Astrocyte of the spinal cord (primary cell): ENCODE results near the gene FZD7.

ENCODE experiments used
- DNase-seq: peaks from one replicate; pipeline ENCODE4 v3.0.0; 2011; ENCODE audit warnings: low read depth, low spot score
- H3K4me3 ChIP-seq: 2 replicates; pipeline ENCODE4 v1.5.1; 2011; ENCODE audit warnings: low read depth, mild to moderate bottlenecking, low read length, moderate library complexity
- in situ Hi-C: cut with HindIII; loops from 2 replicates; pipeline ENCODE4 v1.10.0; 2017; ENCODE audit warnings: low sequenced_read_pairs
- TF ChIP-seq, protein P1 (sequence below): IDR thresholded peaks from 2 replicates; pipeline ENCODE4 v1.5.1; 2012; ENCODE audit warnings: low read depth, mild to moderate bottlenecking, low read length, inconsistent platforms

The FZD7 gene

DNA sequence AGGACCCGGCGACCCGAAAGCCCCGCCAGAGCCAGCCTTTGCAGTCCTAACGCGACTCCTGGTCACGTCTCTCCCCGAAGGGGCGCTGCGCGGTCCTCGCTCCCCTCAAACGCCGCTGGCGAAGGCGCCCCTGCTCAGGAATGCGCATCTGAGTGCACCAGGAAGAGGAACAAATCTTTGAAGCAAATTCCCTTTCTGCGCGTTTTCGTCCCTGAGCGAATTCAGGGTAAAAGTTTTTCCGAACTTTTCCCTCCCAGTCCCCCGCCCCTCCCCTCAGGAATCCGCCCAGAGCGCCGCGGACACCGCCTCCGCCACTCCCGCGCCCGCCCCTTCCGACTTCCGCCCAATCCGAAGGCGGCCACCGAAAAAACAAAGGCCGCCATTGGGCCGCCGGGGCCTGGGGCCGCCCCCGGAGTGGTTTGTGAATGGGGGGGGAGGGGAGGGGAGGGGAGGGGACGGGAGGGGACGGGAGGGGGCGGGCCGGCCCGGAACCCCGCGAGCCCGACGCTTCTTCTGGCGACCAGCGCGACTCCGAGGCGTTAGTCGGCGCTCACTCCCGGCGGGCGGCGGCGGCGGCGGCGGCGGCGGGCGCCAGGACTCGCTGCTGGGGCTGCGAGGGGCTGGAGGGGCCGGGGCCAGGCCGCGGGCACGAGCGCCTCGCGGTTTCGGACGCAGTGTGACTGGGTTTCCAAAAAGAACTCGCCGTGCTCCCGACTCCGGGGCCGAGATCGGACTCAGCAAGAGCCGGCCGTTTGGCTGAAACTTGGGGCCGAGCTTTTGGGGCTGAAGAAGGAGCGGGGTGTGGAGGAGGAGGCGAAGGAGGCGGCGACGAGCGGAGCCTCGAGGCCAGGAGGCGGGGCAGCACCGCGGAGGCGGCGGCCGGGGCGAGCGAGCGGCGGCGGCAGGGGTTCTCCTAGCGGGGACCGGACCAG lies at the start of gene FZD7:
FZD7 (plus strand) TSS at position 539 of the 932 bp plus-strand sequence. CDS start 793 bp downstream, outside the sequence.
- in situ Hi-C loops, result no loop called here
- TF ChIP-seq, protein P1, sequence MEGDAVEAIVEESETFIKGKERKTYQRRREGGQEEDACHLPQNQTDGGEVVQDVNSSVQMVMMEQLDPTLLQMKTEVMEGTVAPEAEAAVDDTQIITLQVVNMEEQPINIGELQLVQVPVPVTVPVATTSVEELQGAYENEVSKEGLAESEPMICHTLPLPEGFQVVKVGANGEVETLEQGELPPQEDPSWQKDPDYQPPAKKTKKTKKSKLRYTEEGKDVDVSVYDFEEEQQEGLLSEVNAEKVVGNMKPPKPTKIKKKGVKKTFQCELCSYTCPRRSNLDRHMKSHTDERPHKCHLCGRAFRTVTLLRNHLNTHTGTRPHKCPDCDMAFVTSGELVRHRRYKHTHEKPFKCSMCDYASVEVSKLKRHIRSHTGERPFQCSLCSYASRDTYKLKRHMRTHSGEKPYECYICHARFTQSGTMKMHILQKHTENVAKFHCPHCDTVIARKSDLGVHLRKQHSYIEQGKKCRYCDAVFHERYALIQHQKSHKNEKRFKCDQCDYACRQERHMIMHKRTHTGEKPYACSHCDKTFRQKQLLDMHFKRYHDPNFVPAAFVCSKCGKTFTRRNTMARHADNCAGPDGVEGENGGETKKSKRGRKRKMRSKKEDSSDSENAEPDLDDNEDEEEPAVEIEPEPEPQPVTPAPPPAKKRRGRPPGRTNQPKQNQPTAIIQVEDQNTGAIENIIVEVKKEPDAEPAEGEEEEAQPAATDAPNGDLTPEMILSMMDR, result peak; percentile 17
- peak; percentile 97 for DNase-seq
- H3K4me3 ChIP-seq, result peak within 1 kb of the TSS; percentile 73

DNA sequence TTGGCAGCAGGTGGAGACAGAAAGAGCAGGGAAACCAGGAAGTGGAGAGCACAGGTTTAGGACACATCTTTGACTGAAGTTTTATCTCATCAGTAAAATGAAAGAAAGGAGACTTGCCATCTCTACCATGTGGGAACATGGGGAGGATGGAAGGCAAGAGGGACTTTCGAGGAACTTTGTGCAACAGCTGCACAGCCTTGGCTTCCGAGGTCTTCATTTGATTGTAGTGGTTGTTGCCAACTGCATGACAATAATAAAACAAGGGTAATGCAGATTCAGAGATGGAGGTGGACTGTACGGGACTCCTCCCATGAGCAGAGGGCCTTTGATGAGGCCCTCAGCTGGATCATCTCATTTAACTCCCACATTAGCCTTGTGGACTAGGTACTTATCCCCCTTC lies 49.3 kb upstream of the FZD7 start:
- no peak for DNase-seq
- H3K4me3 ChIP-seq, result no peak overlapping the region
- TF ChIP-seq, protein P1, result no peak
- in situ Hi-C loops, result no loop called here

DNA sequence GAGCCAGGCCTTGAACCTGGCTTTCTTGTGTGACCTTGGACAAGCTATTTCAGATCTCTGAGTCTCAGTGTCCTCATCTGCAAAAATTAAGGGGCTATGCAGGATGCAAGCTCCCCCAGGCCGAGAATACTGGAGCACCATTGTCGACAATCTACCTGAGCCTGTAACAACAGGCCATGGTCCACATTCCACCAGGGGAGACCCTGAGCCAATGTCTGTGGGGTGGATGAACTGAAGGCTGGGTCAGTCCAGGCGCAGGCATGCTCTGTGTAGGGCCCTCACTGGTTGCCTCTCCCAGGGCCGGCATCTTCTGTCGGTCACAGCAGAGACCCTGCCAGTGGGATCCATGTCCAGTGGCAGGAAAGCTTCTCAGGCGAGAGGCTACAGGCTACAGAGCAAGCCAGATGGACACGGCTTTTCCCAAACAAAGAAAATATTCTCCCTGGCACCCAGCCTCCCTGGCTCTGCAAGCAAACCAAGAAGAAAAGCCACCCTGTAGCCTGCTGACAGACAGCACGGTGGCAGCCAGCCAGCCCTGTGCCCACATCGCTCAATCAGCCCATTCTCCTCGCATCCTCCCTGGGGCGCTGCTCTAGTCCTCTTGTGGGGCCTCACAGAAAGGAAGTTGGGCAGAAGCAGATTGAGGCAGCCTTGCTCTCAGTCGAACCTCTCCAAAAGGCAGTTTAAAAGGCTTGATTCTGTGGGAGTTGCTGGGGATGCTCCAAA lies 48.7 kb upstream of the FZD7 start:
- TF ChIP-seq, protein P1, result no peak
- DNase-seq, result no peak
- no peak overlapping the region for H3K4me3 ChIP-seq
- in situ Hi-C loops, result no loop called here

DNA sequence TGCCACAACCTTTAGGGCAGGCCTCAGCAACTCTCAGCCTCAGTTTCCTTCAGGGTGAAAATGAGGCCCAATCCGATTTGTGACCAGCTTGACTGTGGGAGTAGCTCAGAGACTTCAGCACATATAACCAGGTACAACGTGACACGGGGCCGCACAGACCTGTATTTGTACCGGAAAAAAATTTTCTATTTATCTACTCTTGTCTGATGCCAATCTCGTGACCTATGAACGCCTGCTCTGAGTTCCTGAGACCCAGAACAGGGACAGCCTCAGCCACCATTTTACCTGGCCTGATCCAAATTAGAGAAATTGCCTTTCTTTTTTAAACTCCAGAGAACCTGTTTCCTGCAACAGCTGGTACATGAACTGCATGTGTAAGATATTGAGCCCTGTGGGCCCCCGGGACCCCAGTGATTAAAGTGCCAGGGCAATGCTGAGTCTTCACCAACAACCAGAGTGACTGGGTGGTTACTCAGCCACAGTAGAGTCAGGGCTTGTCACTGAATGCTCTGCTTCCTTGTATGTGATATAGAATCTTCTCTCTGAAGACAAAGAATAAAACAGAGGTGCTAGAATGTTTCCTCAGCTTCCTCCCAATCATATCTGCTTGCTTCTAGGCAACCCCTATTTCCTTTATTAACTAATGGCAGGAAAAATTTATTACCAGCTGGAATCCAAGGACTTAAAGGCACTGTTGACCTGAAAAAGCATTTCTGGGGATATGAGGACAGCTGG lies 47.8 kb upstream of the FZD7 start:
- no peak overlapping the region for H3K4me3 ChIP-seq
- DNase-seq, result no peak
- in situ Hi-C loops, result no loop called here
- TF ChIP-seq, protein P1, result no peak

DNA sequence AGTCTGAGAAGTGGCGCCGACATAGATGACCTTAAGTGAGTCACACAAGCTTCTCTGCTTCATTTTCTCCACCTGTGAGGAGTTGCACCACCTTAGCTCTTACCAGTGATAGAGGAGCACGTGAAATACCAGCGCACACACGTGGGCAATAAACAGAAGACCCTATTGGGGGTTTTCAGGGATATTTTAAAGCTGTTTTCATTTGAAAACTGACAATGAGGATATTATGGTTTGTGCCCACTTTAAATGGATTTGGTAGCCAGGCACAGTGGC lies 47.3 kb upstream of the FZD7 start:
- DNase-seq, result no peak
- TF ChIP-seq, protein P1, result no peak
- in situ Hi-C loops, result no loop called here
- H3K4me3 ChIP-seq, result no peak overlapping the region

DNA sequence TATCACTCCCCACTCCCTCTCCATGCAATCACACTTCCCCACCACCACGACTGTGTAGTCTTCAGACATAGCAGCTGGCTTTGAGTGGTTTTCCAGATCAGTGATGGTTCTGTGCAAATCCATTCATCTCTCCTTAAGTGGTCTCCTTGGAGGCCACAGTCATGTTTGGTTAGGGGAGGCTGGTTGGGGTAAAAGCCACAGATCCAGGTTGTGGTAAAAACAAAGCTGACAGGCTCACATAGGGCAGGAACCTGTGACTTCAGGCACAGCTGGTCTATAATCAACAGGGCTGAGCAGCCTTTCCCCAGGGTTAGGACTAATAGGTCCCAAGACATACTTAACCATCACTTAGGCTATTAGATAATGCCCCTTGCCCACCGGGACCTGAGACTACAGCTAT lies 46.2 kb upstream of the FZD7 start:
- in situ Hi-C loops, result no loop called here
- H3K4me3 ChIP-seq, result no peak overlapping the region
- TF ChIP-seq, protein P1, result no peak
- DNase-seq, result peak; percentile 26
